Stimulated activated CD8-positive, alpha-beta memory T cell treated with anti-CD3 and anti-CD28 coated beads, Interleukin-12 subunit alpha, Interleukin-12 subunit beta, amount 100 ng/mL, for 24 hours (primary cell): ENCODE measurements around the gene SLC25A39.

ENCODE experiments used
- DNase-seq: peaks from one replicate; pipeline ENCODE4 v3.0.0-alpha.2; 2020; ENCODE audit errors: extremely low read depth

Gene SLC25A39

DNA sequence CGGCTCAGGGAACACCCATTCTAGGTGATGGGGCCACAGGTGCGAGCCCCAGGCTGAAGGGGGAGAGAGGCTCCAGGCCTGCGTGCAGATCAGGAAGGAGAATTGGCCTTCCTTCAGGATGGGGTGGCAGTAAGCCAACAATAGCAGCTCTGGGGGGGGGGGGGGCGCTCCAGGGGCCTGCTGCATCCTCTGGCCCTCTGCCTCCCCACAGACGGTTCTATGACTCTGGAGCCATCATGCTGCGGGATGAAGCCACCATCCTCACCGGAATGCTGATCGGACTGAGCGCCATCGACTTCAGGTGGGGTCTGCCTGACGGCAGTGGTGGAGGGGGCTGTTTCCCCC is 10.1 kb downstream of the SLC25A39 start:
- no peak for DNase-seq

DNA sequence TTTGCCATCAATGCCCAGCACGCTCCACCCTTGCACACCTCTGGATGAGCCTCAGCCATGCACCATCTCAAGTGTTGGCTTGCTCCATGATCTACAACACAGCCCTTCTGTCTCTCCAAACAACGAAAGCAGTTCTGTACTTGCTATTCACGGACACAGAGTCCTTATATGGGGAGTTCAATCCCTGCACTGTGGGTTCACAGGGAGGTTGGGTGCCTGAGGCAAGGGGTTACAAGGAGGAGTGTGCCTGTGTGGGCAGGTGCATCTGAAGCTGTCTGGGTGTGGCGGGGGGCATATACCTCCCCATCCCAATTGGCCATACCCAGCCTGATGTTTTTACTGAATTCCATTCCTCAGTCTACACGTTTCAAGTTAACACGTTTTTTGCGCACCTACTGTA is 10.6 kb downstream of the SLC25A39 start:
- no peak for DNase-seq

DNA sequence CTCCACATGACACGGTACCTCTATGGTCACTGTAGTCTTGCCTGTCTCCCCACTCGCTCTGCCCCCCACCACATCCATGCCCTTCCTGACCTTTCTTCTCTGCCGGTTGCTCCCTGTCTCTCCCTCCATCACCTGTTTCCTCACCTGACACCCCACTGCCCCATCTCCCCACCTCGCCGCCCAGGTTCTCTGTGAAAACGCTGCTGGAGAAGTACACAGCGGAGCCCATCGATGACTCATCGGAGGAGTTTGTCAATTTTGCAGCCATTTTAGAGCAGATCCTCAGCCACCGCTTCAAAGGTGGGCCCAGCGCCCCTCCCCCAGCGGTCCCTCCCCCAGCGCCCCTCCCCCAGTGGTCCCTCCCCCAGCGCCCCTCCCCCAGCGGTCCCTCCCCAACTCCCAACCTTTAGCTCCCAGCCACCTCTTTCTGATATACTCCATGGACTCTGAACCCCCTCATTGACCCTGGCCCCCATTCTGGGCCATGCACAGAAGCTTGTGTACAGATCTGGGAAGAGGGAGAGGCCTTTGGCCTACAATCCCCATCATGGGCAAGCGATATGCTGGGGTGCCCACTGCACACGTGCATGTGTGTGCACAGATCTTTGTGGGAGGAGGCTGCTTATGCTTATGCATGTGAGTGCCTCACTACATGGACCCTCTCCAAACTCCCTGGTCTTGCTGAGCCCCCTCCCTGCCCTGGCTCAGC is 12.1 kb downstream of the SLC25A39 start:
- no peak for DNase-seq

DNA sequence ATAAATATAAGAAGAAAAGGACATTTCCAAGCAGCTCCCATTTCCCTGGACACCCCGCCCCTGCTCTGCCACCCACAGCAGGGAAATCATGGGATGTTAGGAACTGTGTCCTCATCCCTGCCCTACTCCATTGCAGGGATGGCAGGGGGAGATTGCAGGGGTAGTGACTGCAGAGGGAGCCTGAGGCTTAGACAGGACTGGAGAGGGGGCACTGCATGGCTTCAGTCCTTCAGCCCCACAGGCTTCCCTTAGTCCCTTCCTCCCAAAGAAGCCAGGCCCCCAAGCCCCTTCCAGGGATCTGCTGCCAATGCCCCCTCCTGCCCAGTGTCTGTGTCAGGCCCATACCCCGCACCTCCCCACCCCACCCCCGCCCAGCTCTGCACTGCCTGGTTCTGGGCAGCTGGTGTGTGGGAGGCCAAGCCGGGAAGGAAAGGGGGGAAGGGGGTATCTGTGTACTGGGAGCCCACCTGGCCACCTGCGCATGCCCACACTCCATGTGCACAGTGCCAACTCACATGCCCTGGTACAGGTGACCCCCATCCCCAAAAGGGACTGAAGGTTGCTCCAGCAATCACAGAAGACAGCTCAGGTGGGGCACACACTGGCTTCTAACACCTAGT is 13.0 kb downstream of the SLC25A39 start:
- no peak for DNase-seq

DNA sequence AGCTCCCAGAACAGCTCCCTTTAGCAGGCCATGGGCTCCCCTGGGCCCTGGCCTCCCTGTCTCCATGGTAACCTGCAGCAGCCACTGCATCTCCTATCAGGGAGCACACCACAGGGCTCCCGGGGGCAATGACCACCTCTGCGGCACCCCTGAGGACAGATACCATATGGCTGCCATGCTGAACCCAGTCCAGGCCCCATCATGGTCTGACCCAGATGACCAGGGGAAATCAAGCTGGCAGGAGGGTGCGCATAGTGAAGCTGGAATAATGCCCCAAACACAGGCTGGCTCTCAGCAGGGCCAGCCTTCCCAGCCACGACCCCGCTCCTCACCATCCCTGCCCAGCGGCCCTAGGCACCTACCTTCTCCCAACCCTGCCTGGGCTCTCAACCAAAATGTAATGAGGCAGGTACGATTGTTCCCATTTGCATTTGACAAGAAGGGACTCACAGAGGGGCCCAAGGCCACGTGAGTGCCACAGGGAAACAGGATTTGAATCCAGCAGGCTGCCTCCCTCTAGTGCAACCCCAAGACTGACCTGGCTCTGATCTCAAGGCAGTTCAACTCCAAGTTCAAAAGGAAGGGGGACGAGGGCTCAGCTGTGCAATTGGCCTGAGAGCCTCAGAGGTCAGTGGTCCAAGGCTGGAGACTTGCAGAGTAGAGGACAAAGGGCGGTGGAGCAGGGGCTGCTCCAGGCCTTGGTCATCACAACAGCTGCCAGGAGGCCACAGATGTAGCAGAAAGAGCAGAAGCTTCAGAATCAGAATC is 13.8 kb downstream of the SLC25A39 start:
- no peak for DNase-seq

DNA sequence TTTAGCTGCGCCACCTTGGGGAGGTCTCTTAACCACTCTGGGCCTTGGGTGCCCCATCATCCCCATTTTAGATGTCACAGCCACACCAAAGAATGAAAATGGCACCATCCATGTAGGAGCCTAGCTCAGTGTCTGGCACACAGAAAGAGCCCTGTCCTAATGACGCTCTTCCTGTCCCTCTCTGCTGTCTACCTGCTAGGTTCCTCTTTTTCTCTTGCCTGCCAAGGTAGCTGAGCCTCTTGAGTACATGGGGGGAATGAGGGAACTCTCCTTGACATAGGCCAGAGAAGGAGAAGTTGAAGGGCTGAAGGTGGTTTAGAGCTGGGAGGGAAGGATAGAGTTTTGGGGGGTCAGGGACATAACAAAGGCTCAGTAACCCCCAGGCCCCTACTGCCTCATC is 14.4 kb downstream of the SLC25A39 start:
- DNase-seq, result no peak

DNA sequence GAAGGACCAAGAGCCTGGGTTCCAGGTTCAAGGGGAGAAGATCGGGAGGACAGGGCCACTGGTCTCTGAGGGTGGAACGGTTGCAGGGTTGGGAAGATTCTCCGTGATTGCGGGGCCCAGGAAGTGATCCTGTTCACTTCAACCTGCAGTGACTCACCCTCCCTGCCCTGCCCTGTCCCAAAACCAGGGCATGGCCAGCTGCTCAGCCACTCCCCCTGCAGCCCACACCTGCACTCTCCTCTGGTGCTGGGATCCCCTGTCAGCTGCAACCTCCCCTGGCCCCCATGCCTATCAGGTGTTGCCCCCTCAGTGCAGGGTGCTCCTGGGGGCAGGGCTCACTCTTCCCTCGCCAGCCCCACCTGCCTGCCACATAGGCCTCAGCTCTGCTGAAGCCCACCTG is 15.2 kb downstream of the SLC25A39 start:
- DNase-seq, result no peak

DNA sequence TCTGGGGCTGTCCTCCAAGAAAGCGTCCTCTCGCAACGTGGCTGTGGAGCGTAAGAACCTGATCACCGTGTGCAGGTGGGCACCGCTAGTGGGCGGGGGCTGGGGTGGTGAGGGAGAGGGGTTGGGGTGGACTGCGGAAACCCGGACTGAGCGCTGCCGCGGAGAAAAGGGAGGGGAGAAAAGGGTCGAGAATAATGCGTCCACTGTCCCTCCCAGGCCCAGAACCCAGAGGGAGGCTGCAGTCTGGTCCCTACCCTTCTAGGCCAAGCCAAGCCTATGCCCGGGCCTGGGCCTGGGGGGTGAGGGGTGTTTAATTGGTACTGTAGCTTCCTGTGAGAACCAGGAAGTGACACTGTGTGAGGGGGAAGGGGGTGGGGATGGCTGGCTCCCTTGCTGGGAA is 15.8 kb downstream of the SLC25A39 start:
- no peak for DNase-seq

DNA sequence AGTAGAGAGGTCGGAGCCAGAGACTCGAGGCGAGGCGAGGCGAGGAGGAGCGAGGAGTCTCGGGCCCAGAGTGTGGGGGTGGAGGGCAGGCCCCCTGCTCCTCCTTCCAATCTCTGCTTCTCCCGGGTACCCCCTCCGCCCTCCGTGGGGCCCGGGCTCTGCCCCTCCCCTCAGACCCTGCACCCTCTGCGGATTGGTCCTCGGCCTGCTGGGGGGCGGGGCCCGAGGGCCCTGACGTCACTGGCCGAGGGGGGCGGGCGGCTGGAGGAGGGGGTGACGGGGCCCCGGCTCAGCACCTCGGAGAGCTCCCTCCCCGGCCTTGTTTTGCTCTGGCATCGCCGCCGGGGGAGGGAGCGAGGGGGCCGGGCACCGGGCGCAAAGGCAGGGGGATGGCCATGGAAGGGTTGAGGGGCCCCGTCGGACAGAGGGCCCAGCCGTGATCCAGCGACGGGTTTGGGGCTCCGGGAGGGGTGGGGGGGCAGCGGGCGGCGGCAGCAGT is 16.3 kb downstream of the SLC25A39 start, which contains the start of gene RUNDC3A:
Gene RUNDC3A (plus strand): TSS at position 282 of the 499 bp plus-strand sequence. CDS start 232 bp downstream, outside the sequence.
- peak; percentile 59 for DNase-seq

DNA sequence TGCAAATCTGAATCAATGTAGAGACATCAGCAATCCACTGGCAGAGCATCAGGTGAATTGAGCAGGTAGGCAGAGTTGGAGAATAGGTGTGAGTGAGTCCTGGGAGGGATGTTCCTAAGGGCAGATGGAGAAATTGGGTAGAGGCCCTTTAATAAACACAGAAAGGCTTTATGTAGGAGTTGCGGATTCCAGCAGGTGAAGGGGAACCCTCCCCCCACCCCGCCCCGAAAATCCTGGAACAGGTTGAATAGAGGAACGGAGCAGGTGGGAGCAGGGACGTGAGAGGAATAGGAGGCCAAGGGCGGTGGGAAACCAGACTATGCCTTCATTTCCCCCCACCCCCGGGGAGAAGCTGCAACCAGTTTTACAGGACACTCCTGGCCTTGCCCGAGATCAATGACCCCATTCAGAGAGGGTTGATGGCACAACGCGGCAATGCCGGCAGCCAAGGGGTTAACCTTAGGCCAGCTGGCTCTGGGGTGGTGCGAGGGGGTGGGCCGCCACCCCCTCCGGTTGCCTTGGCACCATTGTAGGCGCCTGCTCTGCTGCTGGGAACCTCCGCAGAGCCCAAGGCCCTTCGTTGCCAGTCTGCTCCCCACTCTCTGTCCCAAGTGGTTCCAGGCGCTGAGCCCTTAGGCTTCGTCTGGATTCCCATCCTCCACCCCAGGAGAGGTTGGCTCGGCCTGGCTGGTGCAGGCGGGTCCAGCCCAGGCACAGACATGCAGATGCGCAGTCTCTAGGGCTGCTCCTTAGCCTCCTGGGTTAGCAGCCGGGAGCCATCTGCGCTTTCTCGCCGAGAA is 17.0 kb downstream of the SLC25A39 start:
- no peak for DNase-seq

DNA sequence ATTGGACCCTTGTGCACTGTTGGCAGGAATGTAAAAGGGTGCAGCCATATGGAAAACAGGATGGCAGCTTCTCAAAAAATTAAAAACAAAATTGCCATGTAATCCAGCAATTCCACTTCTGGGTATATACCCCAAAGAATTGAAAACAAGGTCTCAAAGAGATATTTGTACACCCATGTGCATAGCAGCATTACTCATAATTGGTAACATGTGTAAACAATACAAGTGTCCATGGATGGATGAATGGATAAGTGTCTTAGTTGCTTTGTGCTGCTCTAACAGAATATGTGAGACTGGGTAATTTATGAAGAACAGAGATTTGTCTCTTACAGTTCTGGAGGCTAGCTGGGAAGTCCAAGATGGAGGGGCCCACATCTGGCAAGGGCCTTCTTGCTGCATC is 20.0 kb downstream of the SLC25A39 start:
- DNase-seq, result no peak

DNA sequence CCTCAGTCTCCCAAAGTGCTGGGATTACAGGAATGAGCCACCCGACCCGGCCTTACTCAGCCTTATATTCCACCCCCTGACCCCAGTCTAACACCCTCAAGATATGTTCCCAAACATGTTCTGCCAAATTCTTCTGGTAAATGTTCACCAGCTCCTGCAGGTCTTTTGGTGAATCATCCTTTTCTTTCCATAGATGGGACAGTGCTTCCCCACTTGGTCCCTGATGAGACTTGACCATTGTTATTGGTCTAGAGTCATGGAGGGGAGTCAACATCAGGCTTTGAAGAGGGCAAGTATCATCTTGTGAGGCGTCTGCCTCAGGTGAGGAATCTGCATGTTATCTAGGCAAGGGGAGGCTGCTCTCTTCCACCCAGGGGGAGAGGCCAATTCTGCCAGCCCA is 26.6 kb downstream of the SLC25A39 start:
- DNase-seq, result no peak

DNA sequence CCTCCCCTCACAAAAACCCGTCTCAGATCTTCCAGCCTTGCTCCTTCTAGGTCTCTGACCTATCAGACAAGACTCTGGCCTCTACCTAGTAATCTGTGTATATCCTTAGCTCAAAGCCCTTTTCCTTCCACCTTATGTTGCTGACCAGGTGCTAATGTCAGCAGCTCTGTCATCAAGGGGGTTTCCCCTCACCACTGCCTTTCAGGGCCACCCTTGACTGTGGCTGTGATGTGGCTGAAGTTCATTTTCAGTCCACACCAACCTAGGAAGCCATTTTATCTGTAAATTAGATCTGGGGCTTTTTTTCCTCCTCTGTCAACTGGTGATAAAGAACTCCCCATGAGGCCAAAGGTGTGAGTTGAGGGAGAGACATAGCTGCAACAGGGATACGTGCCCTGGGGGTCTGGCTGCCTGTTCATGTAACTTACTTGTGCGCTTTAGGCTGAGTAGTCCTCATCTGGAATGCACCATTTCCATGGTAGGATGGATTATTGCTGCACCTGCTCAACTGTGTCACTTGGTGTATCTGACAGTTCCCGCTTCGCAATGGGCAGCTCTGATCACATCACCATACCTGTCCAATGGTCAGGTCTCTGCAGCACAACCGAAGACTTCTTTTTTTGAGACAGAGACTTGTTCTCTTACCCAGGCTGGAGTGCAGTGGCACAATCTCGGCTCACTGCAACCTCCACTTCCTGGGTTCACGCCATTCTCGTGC is 31.0 kb downstream of the SLC25A39 start:
- no peak for DNase-seq

DNA sequence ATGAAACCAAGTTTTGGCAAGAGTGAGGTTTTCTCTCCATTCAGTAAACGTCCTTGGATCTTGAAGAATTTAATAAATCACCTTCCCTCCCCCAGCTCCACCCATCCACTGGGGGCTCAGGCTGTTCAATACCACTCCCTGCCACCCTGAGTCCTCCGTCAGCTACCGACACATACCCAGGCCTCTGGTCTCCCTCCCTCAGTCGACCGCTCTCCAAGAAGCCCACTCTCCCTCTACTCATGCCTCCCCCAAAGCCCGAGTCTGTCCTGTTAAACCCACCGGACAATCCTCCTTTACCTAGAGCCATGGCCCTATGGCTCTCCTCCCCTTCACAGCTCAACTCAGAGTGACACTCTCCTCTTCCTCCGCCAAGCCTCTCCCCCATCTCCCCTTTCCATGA is 37.0 kb downstream of the SLC25A39 start:
- no peak for DNase-seq

DNA sequence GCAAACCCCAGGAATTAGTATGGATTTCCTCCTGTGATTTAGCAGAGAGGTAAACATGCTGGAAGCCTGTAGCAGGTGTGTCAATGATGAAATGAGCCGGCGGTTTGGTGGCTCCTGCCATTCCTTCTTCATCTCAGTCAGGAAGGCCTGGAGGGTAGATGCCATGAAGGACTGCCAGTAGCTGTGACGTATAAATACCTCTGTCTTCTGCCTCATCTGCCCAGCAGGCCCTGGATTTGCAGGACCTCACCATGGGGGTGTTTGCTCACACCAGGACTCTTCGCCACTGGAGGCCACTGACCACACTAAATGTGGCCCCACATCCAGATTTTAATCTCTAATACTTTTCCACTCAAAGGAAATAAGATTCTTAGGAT is 40.6 kb downstream of the SLC25A39 start:
- DNase-seq, result no peak

DNA sequence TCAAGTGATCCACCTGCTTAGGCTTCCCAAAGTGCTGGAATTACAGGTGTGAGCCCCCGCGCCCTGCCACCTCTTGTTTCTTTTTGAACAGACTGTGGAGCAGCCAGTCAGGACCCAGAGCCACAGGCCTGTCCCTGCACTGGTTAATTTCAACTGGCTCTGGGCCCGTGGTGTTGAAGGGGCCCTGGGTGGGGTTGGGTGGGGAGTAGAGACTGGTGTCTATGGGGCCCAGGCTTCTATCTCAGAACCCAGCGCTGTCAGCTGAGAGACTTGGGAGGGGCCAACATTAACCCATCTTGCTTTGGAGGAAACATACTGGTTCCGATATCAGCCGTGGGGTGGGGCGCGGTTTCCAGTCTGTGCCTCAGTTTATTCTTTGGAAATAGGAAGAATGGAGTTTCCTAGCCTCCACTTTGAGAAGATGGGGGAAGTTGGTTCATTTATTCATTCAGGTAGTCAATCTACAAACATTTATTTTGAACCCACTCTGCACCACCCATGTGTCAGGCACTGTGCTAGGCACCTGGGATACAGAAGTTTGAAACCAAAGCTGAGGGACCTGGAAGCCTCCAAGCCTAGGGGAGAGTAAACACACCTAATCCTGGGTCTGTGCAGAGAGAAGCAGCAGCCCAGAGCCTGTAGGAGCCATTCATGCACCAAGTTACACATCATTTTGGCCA is 41.1 kb downstream of the SLC25A39 start:
- no peak for DNase-seq

DNA sequence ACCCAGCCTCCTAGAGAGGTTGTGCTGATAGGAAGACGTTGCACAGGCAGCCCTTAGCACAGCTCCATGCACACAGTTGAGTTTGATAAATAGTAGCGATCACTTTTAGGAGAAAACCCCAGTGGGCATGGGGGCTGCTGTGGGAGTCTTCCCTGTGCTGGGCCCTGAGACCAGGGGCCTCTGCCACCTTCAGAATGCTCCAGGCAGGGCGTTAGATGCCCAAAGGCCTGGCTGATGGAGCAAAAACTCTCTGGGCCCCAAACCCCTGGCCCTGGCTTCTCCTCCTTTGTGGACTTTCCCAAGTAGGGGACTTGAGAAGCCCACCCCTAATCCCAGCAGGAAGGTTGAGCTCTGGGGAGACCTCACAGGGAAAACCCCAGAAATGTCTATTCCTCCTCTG is 42.4 kb downstream of the SLC25A39 start:
- DNase-seq, result no peak

DNA sequence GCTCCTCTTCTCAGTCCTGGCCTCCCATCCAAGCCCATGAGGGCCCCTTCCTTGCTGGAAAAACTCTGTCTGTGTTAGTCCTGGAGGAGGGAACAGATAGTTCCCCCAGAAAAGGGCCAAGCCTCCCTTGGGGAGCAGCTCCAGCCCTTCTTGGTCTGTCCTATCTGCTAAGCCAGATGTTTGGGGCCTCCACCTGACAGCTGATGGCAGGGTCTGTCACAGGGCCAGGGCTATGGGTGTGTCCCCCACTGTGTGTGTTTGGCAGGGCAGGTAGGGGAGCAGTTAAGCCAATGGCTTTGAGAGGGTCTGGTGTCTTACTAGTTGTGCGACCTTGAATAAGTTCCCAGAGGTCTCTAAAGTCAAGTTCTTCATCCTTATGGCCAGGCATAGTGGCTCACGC is 43.1 kb downstream of the SLC25A39 start:
- no peak for DNase-seq

DNA sequence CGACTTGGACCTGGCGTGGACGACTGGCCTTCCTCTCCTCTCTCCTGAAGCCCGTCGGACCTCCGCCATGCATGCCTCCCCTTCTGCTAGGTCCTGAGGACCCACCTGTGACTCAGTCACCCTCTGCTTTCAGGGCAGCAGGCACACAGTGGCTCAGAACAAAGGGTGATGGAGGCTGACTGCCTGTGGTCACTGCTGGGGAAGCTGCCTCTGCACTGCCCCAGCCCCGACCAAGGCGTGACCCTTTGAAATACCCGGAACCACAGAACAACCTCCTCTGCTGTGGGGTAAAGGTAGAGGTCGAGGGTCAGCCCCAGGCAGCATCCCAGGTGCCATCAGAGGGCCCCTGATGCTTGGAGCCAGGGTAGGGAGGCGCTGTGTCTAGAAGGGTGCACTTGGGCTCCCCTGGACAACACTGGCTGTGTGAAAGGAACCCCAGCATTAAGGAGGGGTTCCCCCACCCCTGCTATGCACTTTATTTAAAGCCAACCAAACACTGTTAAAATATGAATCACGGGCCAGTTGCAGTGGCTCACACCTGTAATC is 44.2 kb downstream of the SLC25A39 start:
- DNase-seq, result no peak

DNA sequence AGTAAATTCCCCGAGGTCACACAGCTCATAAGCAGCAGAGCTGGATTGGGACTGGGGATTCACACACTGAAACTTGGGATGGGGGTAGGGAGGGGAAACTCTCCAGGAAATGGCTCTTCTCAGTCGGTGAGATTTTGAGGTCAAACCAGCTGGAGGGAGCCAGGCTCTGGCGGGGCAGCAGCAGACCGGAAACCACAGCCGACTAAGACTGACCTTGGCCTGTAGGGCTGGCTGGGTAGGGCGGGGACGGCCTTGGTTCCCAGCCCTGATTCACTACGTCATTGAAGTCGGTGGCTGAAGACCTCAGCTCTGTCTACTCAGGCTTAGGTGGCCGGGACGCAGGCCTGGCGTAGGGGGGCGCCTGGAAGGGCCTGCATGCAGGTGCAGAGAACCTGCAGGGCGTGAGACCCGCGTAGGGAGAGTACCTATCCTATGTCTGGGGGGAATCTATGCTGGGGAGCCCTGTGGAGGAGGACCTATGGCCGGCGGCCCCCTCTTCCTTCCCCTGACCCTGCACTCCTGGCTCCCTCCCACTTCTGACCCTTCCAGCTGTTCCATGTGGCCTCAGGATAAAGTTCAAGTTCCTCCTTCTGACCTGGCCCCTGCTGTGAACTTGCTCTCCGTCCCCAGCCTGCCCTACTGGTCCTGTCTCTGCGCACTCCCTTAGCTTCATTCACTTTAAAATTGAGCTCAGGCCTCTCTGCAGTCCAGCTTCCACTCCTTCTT is 44.8 kb downstream of the SLC25A39 start:
- DNase-seq, result no peak
